NCI-H1436 (cell line): ENCODE measurements around the gene NYNRIN.

Experiments used
- DNase-seq: peaks from one replicate; lab custom pipeline; 2025; lab: John Stamatoyannopoulos, UW

The NYNRIN gene

DNA sequence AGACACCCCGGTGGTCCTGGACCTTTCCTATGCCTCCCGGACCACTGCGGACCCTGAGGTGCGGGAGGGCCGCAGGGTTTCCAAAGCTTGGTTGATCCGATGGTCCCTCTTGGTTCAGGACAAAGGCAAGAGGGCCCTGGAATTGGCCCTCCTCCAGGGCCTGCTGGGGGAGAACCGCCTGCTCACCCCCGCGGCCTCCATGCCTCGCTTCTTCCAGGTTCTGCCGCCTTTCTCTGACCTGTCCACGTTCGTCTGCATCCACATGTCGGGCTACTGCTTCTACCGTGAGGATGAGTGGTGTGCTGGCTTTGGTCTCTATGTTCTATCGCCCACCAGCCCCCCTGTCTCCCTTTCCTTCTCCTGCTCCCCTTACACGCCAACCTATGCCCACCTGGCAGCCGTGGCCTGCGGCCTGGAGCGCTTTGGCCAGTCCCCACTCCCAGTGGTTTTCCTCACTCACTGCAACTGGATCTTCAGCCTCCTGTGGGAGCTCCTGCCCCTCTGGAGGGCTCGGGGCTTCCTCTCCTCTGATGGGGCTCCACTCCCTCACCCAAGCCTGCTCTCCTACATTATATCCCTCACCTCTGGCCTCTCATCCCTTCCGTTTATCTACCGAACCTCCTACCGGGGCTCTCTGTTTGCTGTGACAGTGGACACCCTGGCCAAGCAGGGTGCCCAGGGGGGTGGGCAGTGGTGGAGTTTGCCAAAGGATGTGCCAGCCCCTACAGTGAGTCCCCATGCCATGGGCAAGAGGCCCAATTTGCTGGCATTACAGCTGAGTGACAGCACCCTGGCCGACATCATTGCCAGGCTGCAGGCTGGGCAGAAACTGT is 16.8 kb downstream of the NYNRIN start:
- no peak for DNase-seq

- no peak for DNase-seq
Observed at GRCh38 chr14:24416254-24416931, 17.6 kb downstream of the NYNRIN start.

- DNase-seq = no peak
Observed at GRCh38 chr14:24416932-24417619, 18.3 kb downstream of the NYNRIN start.

DNA sequence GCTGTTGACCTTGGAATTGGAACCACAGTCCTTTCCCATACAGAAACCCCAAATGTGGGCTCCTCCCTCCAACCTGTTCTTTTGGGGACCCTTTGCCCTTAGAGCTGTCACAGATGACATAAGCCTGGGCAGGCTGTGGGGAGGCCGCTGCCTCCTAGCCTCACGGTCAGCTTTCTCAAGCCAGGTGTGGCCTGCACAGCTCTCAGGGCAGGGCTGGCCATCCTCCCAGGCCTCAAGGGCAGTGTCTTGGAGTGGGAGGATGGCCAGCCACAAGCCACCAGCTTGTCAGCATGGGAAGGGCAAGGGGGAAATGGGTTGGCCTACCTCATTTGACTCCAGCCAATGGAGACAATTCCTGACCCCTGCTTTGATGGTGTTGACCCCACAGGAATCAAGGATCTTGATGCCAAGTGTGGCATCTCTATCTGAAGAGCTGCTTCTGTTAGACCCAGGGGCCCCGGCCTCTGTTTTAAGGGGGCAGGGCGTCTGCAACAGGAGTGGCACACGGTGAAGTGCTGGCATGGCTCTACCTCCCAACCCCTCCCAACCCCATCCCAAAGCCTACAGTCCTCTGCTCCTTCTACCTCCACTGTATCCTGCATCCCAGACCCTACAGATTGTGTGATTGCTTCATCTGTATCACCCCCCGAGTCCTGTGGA is 19.2 kb downstream of the NYNRIN start:
- DNase-seq = no peak

DNA sequence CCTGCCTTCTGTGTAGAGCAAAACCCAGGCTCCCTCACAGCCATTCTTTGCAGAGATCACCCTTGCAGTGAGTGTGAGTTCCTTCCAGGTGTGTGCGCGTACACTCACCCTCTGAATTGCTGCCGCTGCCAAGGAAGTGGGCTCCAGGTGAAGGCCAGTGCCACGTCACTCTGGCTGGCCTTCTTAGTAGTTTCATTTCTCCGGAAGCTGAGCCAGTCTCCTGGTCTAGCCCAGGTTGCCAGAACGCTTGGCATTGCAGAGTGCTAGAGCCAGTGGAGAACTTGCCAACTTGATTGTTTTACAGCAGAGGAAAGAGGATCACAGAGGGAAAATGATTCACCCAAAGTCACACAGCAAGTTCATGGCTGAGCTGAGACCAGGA is 19.7 kb downstream of the NYNRIN start:
- DNase-seq = no peak

DNA sequence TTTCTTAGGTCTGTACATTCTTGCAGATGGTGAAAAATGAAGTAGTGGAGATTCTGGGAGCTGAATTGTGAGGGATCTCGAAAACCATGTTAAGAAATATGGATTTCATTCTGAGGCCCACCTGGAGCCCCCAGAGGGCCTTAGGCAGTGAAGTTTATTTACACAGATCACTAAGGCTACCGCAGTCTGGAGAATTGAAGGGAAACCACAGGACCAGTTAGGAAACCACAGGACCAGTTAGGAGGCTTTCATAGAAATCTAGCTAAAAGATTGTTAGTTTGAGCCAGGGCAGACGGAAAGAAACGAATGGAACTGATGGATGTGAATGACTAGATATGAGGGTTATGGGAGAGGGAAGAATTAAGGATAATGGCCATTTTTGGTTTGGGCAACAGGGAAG is 23.5 kb downstream of the NYNRIN start:
- DNase-seq = no peak

GRCh38 chr14:24422694-24423601 is 24.1 kb downstream of the NYNRIN start:
- DNase-seq = no peak

GRCh38 chr14:24425704-24426103 is 26.9 kb downstream of the NYNRIN start:
- no peak for DNase-seq

GRCh38 chr14:24426150-24426911 is 27.5 kb downstream of the NYNRIN start:
- DNase-seq = no peak

DNA sequence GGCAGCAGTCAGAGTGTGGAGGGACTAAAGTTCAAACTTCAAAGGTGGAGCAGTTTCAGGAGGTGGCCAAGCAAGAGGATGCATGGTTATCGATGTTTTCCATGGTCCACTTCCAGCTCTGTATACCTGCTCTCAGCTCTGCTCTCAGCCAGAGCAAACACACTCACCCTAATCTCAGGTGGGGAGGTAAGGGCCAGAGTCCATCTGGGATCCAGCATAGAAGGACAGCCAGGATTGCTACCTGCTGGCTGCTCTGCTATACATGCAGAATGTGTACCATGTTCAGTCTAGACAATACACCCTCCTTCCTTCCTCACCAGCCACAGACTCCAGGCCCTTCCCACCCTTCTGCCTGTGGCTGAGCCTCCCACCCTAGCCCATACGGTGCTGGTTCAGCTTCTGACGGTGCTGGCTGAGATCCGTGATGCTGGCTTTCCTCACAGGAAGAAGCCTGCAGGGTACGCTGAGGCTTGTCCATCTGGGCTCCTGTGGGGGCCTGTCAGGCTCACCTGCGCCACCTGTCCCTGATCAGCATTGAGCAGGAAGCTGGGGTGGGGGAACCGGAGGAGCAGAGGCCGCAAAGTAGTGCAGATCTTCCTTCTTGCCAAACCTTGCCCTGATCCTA is 28.2 kb downstream of the NYNRIN start:
- no peak for DNase-seq

- DNase-seq = no peak
Observed at GRCh38 chr14:24427537-24428508, 29.0 kb downstream of the NYNRIN start.

GRCh38 chr14:24428628-24429394 is 30.0 kb downstream of the NYNRIN start:
- DNase-seq = no peak

GRCh38 chr14:24429395-24430142 is 30.8 kb downstream of the NYNRIN start, which contains the start of the genes CBLN3 and KHNYN:
CBLN3 (minus strand) TSS chr14:24429668; CDS start chr14:24429054, 614 bp downstream.
KHNYN (plus strand) TSS chr14:24429954; CDS start chr14:24430731, 777 bp downstream.
- DNase-seq = peak; percentile 81

- no peak for DNase-seq
Observed at GRCh38 chr14:24430143-24430681, 31.4 kb downstream of the NYNRIN start.

DNA sequence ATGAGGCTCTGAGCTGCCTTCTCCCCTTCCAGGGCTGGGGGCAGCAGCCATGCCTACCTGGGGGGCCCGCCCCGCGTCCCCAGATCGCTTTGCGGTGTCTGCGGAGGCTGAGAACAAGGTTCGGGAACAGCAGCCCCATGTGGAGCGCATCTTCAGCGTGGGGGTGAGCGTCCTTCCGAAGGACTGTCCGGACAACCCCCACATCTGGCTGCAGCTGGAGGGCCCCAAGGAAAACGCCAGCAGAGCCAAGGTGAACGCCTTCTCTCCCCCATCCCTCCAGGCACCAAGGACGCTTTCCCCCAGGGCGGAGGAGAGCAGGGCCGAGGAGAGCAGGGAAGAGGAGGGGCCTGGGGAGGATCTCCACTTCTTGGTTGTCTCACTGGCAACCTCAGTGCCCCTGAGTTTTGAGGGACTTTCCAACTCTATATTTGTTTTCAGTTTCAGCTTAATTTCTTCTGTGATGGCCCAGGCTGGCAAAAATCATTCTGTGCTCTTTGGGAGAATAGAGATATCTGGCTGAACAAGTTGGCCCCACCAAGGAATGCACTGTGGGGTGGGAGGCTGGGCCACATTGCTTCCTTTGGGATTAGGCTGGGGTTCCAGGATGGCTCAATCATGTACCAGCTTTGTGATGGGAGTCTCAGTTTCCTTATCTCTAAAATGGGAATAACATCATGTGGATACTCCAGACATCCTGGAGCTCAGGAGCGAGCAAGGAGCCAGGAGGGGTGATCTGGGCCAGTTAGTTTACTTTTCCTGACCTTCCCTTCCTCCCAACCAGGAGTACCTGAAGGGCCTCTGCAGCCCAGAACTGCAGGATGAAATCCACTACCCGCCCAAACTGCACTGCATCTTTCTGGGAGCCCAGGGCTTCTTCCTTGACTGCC is 32.1 kb downstream of the NYNRIN start:
- DNase-seq = no peak
